Body of pancreas (tissue), 4 donors: Measurements from ENCODE around the gene SAMD3.

ENCODE experiments used
- POLR2A ChIP-seq, 3 donors: fragments of 450-650 bp; IDR thresholded peaks; one replicate each; pipeline ENCODE4 v1.6.1; 2016; ENCODE audit warnings: antibody characterized with exemption in 3 of 3, mild to moderate bottlenecking in 2 of 3
- TF ChIP-seq, protein P1 (sequence below), 7 experiments: fragments of 450-650 bp in 4 of 7; fragments of 200-600 bp in 3 of 7; sonication (generic) in 3 of 7; IDR thresholded peaks; one replicate each; pipeline ENCODE4 v1.5.1; 2016 to 2019; ENCODE audit warnings: antibody characterized with exemption in 7 of 7

DNA sequence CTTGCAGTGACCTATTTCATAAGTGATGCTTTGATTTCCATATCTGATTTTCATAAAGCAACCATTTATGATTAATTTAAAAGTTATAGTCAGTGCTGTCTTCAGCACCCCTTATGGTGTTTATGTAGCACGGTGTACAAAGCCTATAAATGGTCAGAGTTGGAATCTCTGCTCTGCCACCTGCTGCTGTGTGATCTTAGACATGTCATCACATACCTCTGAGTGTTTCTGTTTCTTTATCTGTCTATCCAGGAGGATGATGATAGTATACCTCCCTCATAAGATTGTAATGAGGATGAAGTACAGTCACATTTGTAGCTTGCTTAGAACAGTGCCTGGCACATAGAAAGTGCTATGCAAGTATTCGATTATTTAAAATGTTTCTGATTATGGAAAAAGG is 100.5 kb downstream of the SAMD3 start:
- TF ChIP-seq, protein P1, sequence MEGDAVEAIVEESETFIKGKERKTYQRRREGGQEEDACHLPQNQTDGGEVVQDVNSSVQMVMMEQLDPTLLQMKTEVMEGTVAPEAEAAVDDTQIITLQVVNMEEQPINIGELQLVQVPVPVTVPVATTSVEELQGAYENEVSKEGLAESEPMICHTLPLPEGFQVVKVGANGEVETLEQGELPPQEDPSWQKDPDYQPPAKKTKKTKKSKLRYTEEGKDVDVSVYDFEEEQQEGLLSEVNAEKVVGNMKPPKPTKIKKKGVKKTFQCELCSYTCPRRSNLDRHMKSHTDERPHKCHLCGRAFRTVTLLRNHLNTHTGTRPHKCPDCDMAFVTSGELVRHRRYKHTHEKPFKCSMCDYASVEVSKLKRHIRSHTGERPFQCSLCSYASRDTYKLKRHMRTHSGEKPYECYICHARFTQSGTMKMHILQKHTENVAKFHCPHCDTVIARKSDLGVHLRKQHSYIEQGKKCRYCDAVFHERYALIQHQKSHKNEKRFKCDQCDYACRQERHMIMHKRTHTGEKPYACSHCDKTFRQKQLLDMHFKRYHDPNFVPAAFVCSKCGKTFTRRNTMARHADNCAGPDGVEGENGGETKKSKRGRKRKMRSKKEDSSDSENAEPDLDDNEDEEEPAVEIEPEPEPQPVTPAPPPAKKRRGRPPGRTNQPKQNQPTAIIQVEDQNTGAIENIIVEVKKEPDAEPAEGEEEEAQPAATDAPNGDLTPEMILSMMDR (IDR thresholded peaks at IDR 0.05), result no peak
- TF ChIP-seq POLR2A (IDR thresholded peaks at IDR 0.05), result no peak
